ENCODE measurements around the gene FSIP1. TPM values are rescaled to one million over a fixed set of nuclear protein-coding genes. Genes with fewer than 3 reads are reported as not detected.

Gene FSIP1
- polyA plus RNA-seq, 3 donors, result 0.10 to 0.48 (median 0.21) TPM

GRCh38 chr15:39555885-39556284, 226.8 kb downstream of the FSIP1 start:
- H2AFZ ChIP-seq (ENCODE audit: insufficient read depth, low read depth, low read length, poor library complexity, severe bottlenecking), result no peak overlapping the region
- peaks cover 8 to 11% of the 10 kb centered on the region in 2 donors for H3K4me1 ChIP-seq (ENCODE audit: control insufficient read depth in 1 of 2, insufficient read depth in 2 of 2, low read length in 2 of 2)
- intact Hi-C loops (cut with micrococcal nuclease), result no loop called here
- WGBS (ENCODE audit: insufficient coverage), result 70% methylated on average over 1 of the region's 4 CpGs
- H3K79me2 ChIP-seq (ENCODE audit: insufficient read depth, low read length), result no peaks in the 10 kb centered on the region
- no peaks in the 10 kb centered on the region for H3K36me3 Mint-ChIP-seq
- H3K4me2 ChIP-seq (replicated peaks; ENCODE audit: extremely low read depth, low read length, poor library complexity, severe bottlenecking), result no peak overlapping the region
- H3K27ac ChIP-seq (ENCODE audit: low read depth in 1 of 2, low read length in 2 of 2), result no peak overlapping the region
- no peak overlapping the region for H3K4me3 ChIP-seq (replicated peaks in 1 of 3; ENCODE audit: low read depth in 2 of 3, low read length in 3 of 3)
- H3K9ac ChIP-seq (ENCODE audit: insufficient read depth, low read length, poor library complexity, severe bottlenecking), result no peak overlapping the region
- no peak overlapping the region for H3K4me3 Mint-ChIP-seq
- peaks cover 11 to 14% (median 11%) of the 10 kb centered on the region in 3 donors for H3K27me3 Mint-ChIP-seq (ENCODE audit: low read depth in 3 of 3)
- H3K36me3 ChIP-seq (replicated peaks in 1 of 2; ENCODE audit: control insufficient read depth in 1 of 2, insufficient read depth in 2 of 2, low read length in 2 of 2), result no peaks in the 10 kb centered on the region
- peaks cover 0 to 6% (median 2%) of the 10 kb centered on the region in 7 donors for H3K9me3 Mint-ChIP-seq
- no peak overlapping the region for H3K27ac Mint-ChIP-seq
- H3K4me1 Mint-ChIP-seq, result peaks cover 16% of the 10 kb centered on the region
- H3K27me3 ChIP-seq (ENCODE audit: control insufficient read depth in 2 of 2, insufficient read depth in 2 of 2, low read length in 2 of 2), result peaks cover 4 to 7% of the 10 kb centered on the region in 2 donors
- no peaks in the 10 kb centered on the region for H3K9me3 ChIP-seq (replicated peaks in 1 of 2; ENCODE audit: control insufficient read depth in 1 of 2, insufficient read depth in 1 of 2, low read length in 2 of 2)
- DNase-seq, result no peak
- no peak for TF ChIP-seq CTCF (IDR thresholded peaks at IDR 0.05)
- no peaks in the 10 kb centered on the region for H4K20me1 ChIP-seq (ENCODE audit: insufficient read depth, low read length)

GRCh38 chr15:39554746-39555387, 227.8 kb downstream of the FSIP1 start:
- H3K27ac Mint-ChIP-seq, result no peak overlapping the region
- H3K27me3 Mint-ChIP-seq (ENCODE audit: low read depth in 3 of 3), result peaks cover 10 to 14% (median 11%) of the 10 kb centered on the region in 3 donors

More at GRCh38 chr15:39554746-39555387, 227.8 kb downstream of the FSIP1 start:
- Histone ChIP-seq H4K20me1 (ENCODE audit: insufficient read depth, low read length) (no peaks in the 10 kb centered on the region), H3K4me2 (replicated peaks; ENCODE audit: extremely low read depth, low read length, poor library complexity, severe bottlenecking) (no peak overlapping the region), H3K27me3 (ENCODE audit: control insufficient read depth in 2 of 2, insufficient read depth in 2 of 2, low read length in 2 of 2) (peaks cover 4 to 7% of the 10 kb centered on the region in 2 donors), H2AFZ (ENCODE audit: insufficient read depth, low read depth, low read length, poor library complexity, severe bottlenecking) (no peak overlapping the region), H3K4me1 (ENCODE audit: control insufficient read depth in 1 of 2, insufficient read depth in 2 of 2, low read length in 2 of 2) (peaks cover 8 to 11% of the 10 kb centered on the region in 2 donors), H3K79me2 (ENCODE audit: insufficient read depth, low read length) (no peaks in the 10 kb centered on the region), H3K27ac (ENCODE audit: low read depth in 1 of 2, low read length in 2 of 2) (no peak overlapping the region), H3K4me3 (replicated peaks in 1 of 3; ENCODE audit: low read depth in 2 of 3, low read length in 3 of 3) (no peak overlapping the region), H3K9me3 (replicated peaks in 1 of 2; ENCODE audit: control insufficient read depth in 1 of 2, insufficient read depth in 1 of 2, low read length in 2 of 2) (no peaks in the 10 kb centered on the region), H3K9ac (ENCODE audit: insufficient read depth, low read length, poor library complexity, severe bottlenecking) (no peak overlapping the region), H3K36me3 (replicated peaks in 1 of 2; ENCODE audit: control insufficient read depth in 1 of 2, insufficient read depth in 2 of 2, low read length in 2 of 2) (no peaks in the 10 kb centered on the region)
- no peak for DNase-seq
- intact Hi-C loops (cut with micrococcal nuclease), result no loop called here
- Mint-ChIP-seq H3K36me3 (no peaks in the 10 kb centered on the region), H3K4me3 (peak overlapping the region in 1 of 2 donors; percentile 46), H3K9me3 (peaks cover 0 to 8% (median 2%) of the 10 kb centered on the region in 7 donors), H3K4me1 (peaks cover 16% of the 10 kb centered on the region)
- no peak for TF ChIP-seq CTCF (IDR thresholded peaks at IDR 0.05)

Measured in CD14-positive monocyte (primary cell).